ENCODE measurements around the gene PRR7. TPM values are rescaled to one million over a fixed set of nuclear protein-coding genes. Genes with fewer than 3 reads are reported as not detected.
A peak's percentile ranks its signal among the peaks of the same experiment; 100 is the strongest.

PRR7 gene
- total and polyA plus RNA-seq, 2 experiments from 2014 or later, result 10.5 to 24.8 TPM

DNA sequence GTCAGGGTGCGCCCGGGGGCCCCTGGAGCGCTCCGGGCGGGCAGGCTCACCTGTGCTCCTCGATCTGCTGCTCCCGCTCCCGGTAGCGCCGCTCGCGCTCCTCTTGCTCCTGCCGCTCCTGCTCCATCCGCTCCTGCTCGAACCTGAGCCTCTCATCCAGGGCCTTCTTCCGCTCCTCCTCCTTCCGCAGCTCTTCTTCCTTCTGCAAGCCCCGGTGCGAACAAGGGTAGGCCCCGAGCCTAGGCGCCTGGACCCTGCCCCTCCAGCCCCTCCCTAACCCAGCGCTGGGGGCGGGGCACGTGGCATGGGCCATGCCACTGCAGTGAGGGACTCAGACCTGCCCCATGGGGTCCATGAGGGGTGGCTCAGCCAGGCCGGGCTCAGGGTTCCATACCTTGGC is 20.2 kb downstream of the PRR7 start:
- 95 to 99% methylated on average over 18 to 25 of the region's 25 CpGs for WGBS, 2 experiments (ENCODE audit: low coverage in 1 of 2, low lambda C conversion rate in 2 of 2, missing lambda C conversion rate in 2 of 2)
- H3K9ac ChIP-seq, result no peak overlapping the region
- H3K4me3 ChIP-seq, result no peak overlapping the region
- peaks cover 68% of the 10 kb centered on the region for H3K79me2 ChIP-seq (ENCODE audit: insufficient read depth)
- TF ChIP-seq EZH2phosphoT487 (IDR thresholded peaks at IDR 0.05; ENCODE audit: insufficient read depth, low read depth), result no peak
- no peak for TF ChIP-seq EZH2 (IDR thresholded peaks at IDR 0.05; ENCODE audit: insufficient read depth, poor library complexity, severe bottlenecking)
- no peaks in the 10 kb centered on the region for H3K9me3 ChIP-seq (ENCODE audit: low read depth)
- peaks cover 31% of the 10 kb centered on the region for H3K4me1 ChIP-seq (ENCODE audit: insufficient read depth)
- no peak overlapping the region for H2AFZ ChIP-seq
- H3F3A ChIP-seq (ENCODE audit: insufficient read depth), result peaks cover 37% of the 10 kb centered on the region
- no peaks in the 10 kb centered on the region for H3K9me2 ChIP-seq (ENCODE audit: insufficient read depth)
- DNase-seq, result no peak
- H3K27ac ChIP-seq, result no peak overlapping the region
- H3K4me2 ChIP-seq (ENCODE audit: unreplicated experiment), result no peak overlapping the region
- H3K36me3 ChIP-seq (ENCODE audit: low read depth), result peaks cover 15% of the 10 kb centered on the region
- no peaks in the 10 kb centered on the region for H3K27me3 ChIP-seq (replicated peaks; ENCODE audit: insufficient read depth)
- no peaks in the 10 kb centered on the region; the same call in 1 of the 2 replicates for H4K20me1 ChIP-seq (ENCODE audit: insufficient read depth)
- in situ Hi-C loops (cut with MboI), result no loop called here

DNA sequence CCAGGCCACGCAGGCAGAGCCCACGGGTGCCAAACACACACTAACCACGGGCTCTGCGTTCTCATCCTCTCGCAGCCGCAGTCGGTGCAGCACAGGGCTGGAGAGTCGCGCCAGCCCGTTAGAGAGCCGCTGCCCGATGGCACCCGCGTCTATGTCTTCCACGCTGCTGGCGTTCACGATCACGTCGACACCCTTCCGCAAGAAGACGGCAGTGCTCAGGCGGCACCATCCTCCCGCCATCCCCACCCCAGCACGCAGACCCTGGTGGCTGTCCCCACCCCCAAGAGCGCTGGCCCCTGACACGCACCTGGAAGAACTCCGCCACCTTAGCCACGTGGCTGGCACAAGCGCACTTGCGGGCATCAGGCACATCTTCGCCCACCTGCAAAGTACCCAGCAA is 20.8 kb downstream of the PRR7 start:
- H3K79me2 ChIP-seq (ENCODE audit: insufficient read depth), result peaks cover 70% of the 10 kb centered on the region

DNA sequence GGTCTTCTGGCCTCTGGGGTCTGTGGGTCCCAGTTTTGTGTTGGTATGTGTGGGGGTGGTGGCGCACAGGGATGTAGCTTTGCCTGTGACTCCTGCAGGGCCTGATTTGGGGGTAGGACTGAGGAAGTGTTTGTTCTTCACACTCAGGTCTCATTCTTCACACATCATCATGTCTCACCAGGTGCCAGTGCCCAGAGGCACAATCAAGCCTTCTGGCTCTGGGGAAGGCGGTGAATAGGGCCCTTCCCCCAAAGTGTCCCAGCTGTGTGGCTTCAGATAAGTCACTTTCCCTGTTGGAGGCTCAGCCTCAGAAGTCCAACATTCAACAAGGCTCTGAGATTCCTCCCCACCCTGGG is 21.7 kb downstream of the PRR7 start:
- Histone ChIP-seq H3K9me3 (ENCODE audit: low read depth) (no peaks in the 10 kb centered on the region), H3K9me2 (ENCODE audit: insufficient read depth) (no peaks in the 10 kb centered on the region), H3K27me3 (replicated peaks; ENCODE audit: insufficient read depth) (no peaks in the 10 kb centered on the region), H3K4me3 (no peak overlapping the region), H3K9ac (no peak overlapping the region), H4K20me1 (ENCODE audit: insufficient read depth) (no peaks in the 10 kb centered on the region; the same call in 1 of the 2 replicates), H3K4me1 (ENCODE audit: insufficient read depth) (peaks cover 34% of the 10 kb centered on the region), H3F3A (ENCODE audit: insufficient read depth) (peaks cover 25% of the 10 kb centered on the region), H3K27ac (peak overlapping the region; percentile 93; the same call in 1 of the 2 replicates), H2AFZ (no peak overlapping the region), H3K79me2 (ENCODE audit: insufficient read depth) (peaks cover 66% of the 10 kb centered on the region), H3K36me3 (ENCODE audit: low read depth) (peaks cover 14% of the 10 kb centered on the region), H3K4me2 (ENCODE audit: unreplicated experiment) (peak overlapping the region; percentile 56)
- TF ChIP-seq EZH2phosphoT487 (IDR thresholded peaks at IDR 0.05; ENCODE audit: insufficient read depth, low read depth), result no peak
- no peak for TF ChIP-seq EZH2 (IDR thresholded peaks at IDR 0.05; ENCODE audit: insufficient read depth, poor library complexity, severe bottlenecking)
- in situ Hi-C loops (cut with MboI), result no loop called here
- no peak for DNase-seq
- 78 to 100% methylated on average over 1 to 2 of the region's 2 CpGs for WGBS, 2 experiments (ENCODE audit: low coverage in 1 of 2, low lambda C conversion rate in 2 of 2, missing lambda C conversion rate in 2 of 2)

More for the DNA sequence above, 20.8 kb downstream of the PRR7 start:
- Histone ChIP-seq H2AFZ (no peak overlapping the region), H3K36me3 (ENCODE audit: low read depth) (peaks cover 15% of the 10 kb centered on the region), H3K9me3 (ENCODE audit: low read depth) (no peaks in the 10 kb centered on the region), H3F3A (ENCODE audit: insufficient read depth) (peaks cover 34% of the 10 kb centered on the region), H4K20me1 (ENCODE audit: insufficient read depth) (no peaks in the 10 kb centered on the region; the same call in 1 of the 2 replicates), H3K4me3 (no peak overlapping the region), H3K27me3 (replicated peaks; ENCODE audit: insufficient read depth) (no peaks in the 10 kb centered on the region), H3K9ac (no peak overlapping the region), H3K4me1 (ENCODE audit: insufficient read depth) (peaks cover 34% of the 10 kb centered on the region), H3K9me2 (ENCODE audit: insufficient read depth) (no peaks in the 10 kb centered on the region), H3K4me2 (ENCODE audit: unreplicated experiment) (no peak overlapping the region), H3K27ac (no peak overlapping the region)
- in situ Hi-C loops (cut with MboI), result no loop called here
- 95% methylated on average over 17 to 31 of the region's 31 CpGs for WGBS, 2 experiments (ENCODE audit: low coverage in 1 of 2, low lambda C conversion rate in 2 of 2, missing lambda C conversion rate in 2 of 2)
- TF ChIP-seq EZH2phosphoT487 (IDR thresholded peaks at IDR 0.05; ENCODE audit: insufficient read depth, low read depth) (no peak), EZH2 (IDR thresholded peaks at IDR 0.05; ENCODE audit: insufficient read depth, poor library complexity, severe bottlenecking) (no peak)
- DNase-seq, result no peak

DNA sequence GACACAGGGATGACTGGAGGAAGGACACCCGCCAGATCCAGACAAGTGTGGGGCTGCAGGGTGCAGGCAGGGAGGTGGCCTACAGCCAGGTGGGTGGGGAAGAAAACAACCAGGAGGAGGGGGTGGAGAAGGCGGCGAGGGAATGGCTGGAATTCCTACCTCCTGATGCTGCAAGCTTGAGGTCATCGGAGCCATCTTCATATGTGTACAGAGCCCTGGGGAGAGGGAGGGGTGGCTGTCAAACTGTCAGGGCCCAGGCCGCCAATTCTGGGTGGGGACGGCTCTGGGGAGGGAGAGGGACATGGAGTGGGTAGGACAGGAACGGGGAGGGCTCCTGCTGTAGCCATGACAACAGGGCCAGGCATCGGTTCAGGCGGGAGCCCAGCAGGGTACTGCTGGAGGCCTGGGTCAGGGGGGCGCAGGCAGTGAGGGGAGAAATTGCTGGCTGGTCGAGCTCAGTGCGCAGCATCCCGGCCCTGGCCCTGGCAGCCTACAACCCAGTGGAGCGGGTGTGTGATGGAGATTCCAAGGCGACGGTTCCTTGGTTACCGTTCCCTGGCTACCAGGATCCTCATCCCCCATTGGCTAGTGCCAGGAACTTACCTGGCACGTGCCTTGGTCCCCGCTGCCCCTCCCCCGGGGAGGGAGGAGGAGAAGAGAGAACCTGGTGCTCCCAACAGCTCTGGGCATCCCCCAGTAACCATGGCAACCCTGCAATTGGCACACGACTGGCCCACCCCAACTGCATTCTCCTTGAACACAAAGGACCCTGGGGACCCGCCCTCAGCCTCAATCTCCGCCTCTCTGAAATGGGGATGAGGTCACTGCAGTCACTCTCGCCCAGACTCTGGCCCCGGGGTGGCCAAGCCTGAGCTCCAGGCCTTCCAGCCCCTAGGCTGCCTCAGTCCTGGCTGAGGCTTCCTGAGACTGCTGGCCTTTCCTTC is 22.3 kb downstream of the PRR7 start:
- Histone ChIP-seq H3K9ac (peak overlapping the region; percentile 84), H4K20me1 (ENCODE audit: insufficient read depth) (no peaks in the 10 kb centered on the region; the same call in 1 of the 2 replicates), H2AFZ (no peak overlapping the region), H3K4me3 (peak overlapping the region; percentile 7; the same call in 1 of the 2 replicates), H3K9me3 (ENCODE audit: low read depth) (no peaks in the 10 kb centered on the region), H3K9me2 (ENCODE audit: insufficient read depth) (no peaks in the 10 kb centered on the region), H3K36me3 (ENCODE audit: low read depth) (peaks cover 9% of the 10 kb centered on the region; the same call in 1 of the 2 replicates), H3K4me1 (ENCODE audit: insufficient read depth) (peaks cover 34% of the 10 kb centered on the region), H3K27ac (peak overlapping the region; percentile 93), H3K79me2 (ENCODE audit: insufficient read depth) (peaks cover 60% of the 10 kb centered on the region), H3K4me2 (ENCODE audit: unreplicated experiment) (peak overlapping the region; percentile 56), H3K27me3 (replicated peaks; ENCODE audit: insufficient read depth) (no peaks in the 10 kb centered on the region), H3F3A (ENCODE audit: insufficient read depth) (peaks cover 21% of the 10 kb centered on the region)
- DNase-seq, result peak; percentile 78
- in situ Hi-C loops (cut with MboI), result no loop called here
- WGBS, 2 experiments (ENCODE audit: low coverage in 1 of 2, low lambda C conversion rate in 2 of 2, missing lambda C conversion rate in 2 of 2), result 23 to 24% methylated on average over 20 to 24 of the region's 25 CpGs
- no peak for TF ChIP-seq EZH2phosphoT487 (IDR thresholded peaks at IDR 0.05; ENCODE audit: insufficient read depth, low read depth)
- no peak for TF ChIP-seq EZH2 (IDR thresholded peaks at IDR 0.05; ENCODE audit: insufficient read depth, poor library complexity, severe bottlenecking)
